ENCODE data around the gene AASS. TPM values are rescaled to one million over a fixed set of nuclear protein-coding genes. Genes with fewer than 3 reads are reported as not detected.

Gene AASS
- total and polyA plus RNA-seq, 2 of the 8 experiments (the other 6 are each of a cell fraction or from before 2014, with no cell fraction given) = 203 to 394 TPM

DNA sequence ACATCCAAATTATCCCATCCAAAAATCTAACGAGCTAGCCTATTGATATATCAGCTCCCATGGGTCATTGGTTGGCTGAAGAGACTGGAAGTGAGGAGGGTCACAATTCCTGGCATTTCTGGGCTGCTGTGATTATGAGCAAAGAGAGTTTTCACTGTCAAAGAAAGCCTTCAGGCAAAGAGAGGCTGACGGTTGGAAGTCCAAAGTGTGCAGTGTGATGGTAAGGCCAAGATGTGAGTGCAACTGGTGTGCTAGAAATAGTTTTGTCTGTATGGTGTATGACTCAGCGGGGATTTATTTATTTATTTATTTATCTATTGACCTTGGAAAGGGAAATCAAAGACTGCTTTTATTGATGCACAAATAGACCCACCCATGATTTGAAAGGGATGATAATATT is 75.0 kb downstream of the AASS start:
- H3K4me3 ChIP-seq (ENCODE audit: extremely low read depth in 1 of 4, insufficient read depth in 2 of 4, low read depth in 3 of 4, low read length in 4 of 4) = no peak overlapping the region
- H3K27ac ChIP-seq (ENCODE audit: low read depth, low read length) = no peak overlapping the region
- no peak overlapping the region for H3K14ac ChIP-seq (ENCODE audit: insufficient read length)
- no peak overlapping the region for H2AFZ ChIP-seq (ENCODE audit: low read length)
- no peaks in the 10 kb centered on the region for H3K27me3 ChIP-seq (replicated peaks in 1 of 4; ENCODE audit: control insufficient read depth in 3 of 4, extremely low read depth in 1 of 4, insufficient read depth in 3 of 4, low read length in 3 of 4)
- no peak overlapping the region for H2BK120ac ChIP-seq (replicated peaks; ENCODE audit: low read depth, low read length)
- no peak overlapping the region for H3K4me2 ChIP-seq (ENCODE audit: insufficient read depth in 1 of 2, low read depth in 2 of 2, low read length in 2 of 2)
- H2AK5ac ChIP-seq (ENCODE audit: low read depth, low read length) = no peak overlapping the region
- H4K5ac ChIP-seq (ENCODE audit: insufficient read length, low read depth, low read length) = no peak overlapping the region
- no peaks in the 10 kb centered on the region for H3K79me2 ChIP-seq (ENCODE audit: control insufficient read depth in 1 of 2, insufficient read depth in 2 of 2, low read length in 2 of 2)
- H3K18ac ChIP-seq (ENCODE audit: extremely low read depth, low read length) = no peak overlapping the region
- TF ChIP-seq CHD2 (IDR thresholded peaks at IDR 0.05; ENCODE audit: low read length) (no peak), POLR2AphosphoS5 (IDR thresholded peaks at IDR 0.05; ENCODE audit: low read depth, low read length) (peak; percentile 32; the same call in 1 of the 2 replicates), SRF (IDR thresholded peaks at IDR 0.05; ENCODE audit: low read depth, low read length) (no peak), TCF12 (IDR thresholded peaks at IDR 0.05; ENCODE audit: low read depth, low read length) (no peak), SP2 (IDR thresholded peaks at IDR 0.05; ENCODE audit: low read length) (no peak)
- H3K23ac ChIP-seq (ENCODE audit: insufficient read length) = no peak overlapping the region
- H2BK20ac ChIP-seq (ENCODE audit: low read length) = no peak overlapping the region
- no peak overlapping the region for H2BK12ac ChIP-seq (ENCODE audit: low read depth, low read length)
- FAIRE-seq (no peak), DNase-seq (ENCODE audit: low read depth in 1 of 2, low spot score in 2 of 2) (no peak)
- H4K91ac ChIP-seq (replicated peaks; ENCODE audit: insufficient read length, low read length) = no peak overlapping the region
- WGBS, 2 experiments (ENCODE audit: extremely low coverage in 1 of 2, insufficient coverage in 1 of 2, insufficient read length in 1 of 2, insufficient replicate concordance in 2 of 2, low coverage in 1 of 2, low lambda C conversion rate in 2 of 2, missing lambda C conversion rate in 1 of 2) = 91% methylated on average over 3 of the region's 3 CpGs; no CpG with 5 or more reads in 1 of the 2 experiments
- H3K9ac ChIP-seq (replicated peaks in 1 of 4; ENCODE audit: extremely low read depth in 1 of 4, low read depth in 3 of 4, low read length in 3 of 4) = no peak overlapping the region
- H4K8ac ChIP-seq (ENCODE audit: extremely low read depth, insufficient read depth, low read length) = no peak overlapping the region
- ChIA-PET POLR2A (ENCODE audit: partially characterized antibody) (interaction anchor here (0.8 to 1.2 kb wide), 2 partner anchors 9 to 17 kb away, joined by 4 to 5 read pairs; no protein-coding TSS in a partner anchor), CTCF (ENCODE audit: partially characterized antibody) (interaction anchor here (2.1 kb wide), 1 partner anchor 24 kb away, joined by 8 read pairs; no protein-coding TSS in a partner anchor)
- no peaks in the 10 kb centered on the region for H3K23me2 ChIP-seq (ENCODE audit: low read depth, low read length)
- no peak overlapping the region for H3K4ac ChIP-seq (replicated peaks; ENCODE audit: insufficient read length, low read depth, low read length)
- H3K4me1 ChIP-seq (replicated peaks in 1 of 4; ENCODE audit: control insufficient read depth in 3 of 4, insufficient read depth in 4 of 4, low read length in 3 of 4) = no peaks in the 10 kb centered on the region
- H3K36me3 ChIP-seq (ENCODE audit: control insufficient read depth in 2 of 4, insufficient read depth in 4 of 4, low read length in 3 of 4) = peaks cover 0 to 2% (median 0%) of the 10 kb centered on the region in 4 experiments; a peak in 2 of 8 replicates
- H3K9me3 ChIP-seq (ENCODE audit: insufficient read depth in 2 of 2, low read depth in 1 of 2, low read length in 1 of 2) = no peaks in the 10 kb centered on the region
- no peak overlapping the region for H2BK5ac ChIP-seq (ENCODE audit: low read depth, low read length)
- H4K20me1 ChIP-seq (replicated peaks in 1 of 2; ENCODE audit: control insufficient read depth in 1 of 2, insufficient read depth in 2 of 2, low read length in 2 of 2) = no peaks in the 10 kb centered on the region
- no peaks in the 10 kb centered on the region for H3K79me1 ChIP-seq (ENCODE audit: low read depth, low read length)
- no peak overlapping the region for H2BK15ac ChIP-seq (ENCODE audit: low read length)
- H3K56ac ChIP-seq (replicated peaks; ENCODE audit: insufficient read length, low read depth, low read length) = no peak overlapping the region

Measured in H1 (cell line).